HepG2 (cell line): ENCODE data around the gene ACSL3. TPM values are rescaled to one million over a fixed set of nuclear protein-coding genes. Genes with fewer than 3 reads are reported as not detected.
"Not testable (repeated sequence)": the region's sequence is repeated elsewhere in the genome, so short reads cannot be mapped to it uniquely, and the experiment has no call there.

ENCODE experiments used
- ATAC-seq: fragments of 200-7000 bp; cut with Tn5 transposase; 3 replicates; pipeline ENCODE4 v1.9.1; 2020; ENCODE audit warnings: mild to moderate bottlenecking, moderate library complexity
- BruUV-seq: library from RNA; stranded (reverse); fragments of 400-500 nt; replicated peaks from 2 replicates; lab custom pipeline; 2021; lab: Mats Ljungman, UMichigan
- CTCF ChIA-PET: fragments of 300-600 bp; formaldehyde crosslinking; extraction: SDS; loops from one replicate; lab custom pipeline; 2021; ENCODE audit warnings: low total read pairs, inconsistent platforms, low intra/inter-chr PET ratio; lab: Yijun Ruan, JAX
- POLR2A ChIA-PET: fragments of 350-600 bp; sonication (Branson Sonifier 250); formaldehyde crosslinking; loops from one replicate; lab custom pipeline; 2020; ENCODE audit warnings: antibody characterized with exemption, inconsistent platforms; lab: Yijun Ruan, JAX
- DNase-seq: peaks from one replicate; pipeline ENCODE4 v3.0.0-alpha.2; 2015; ENCODE audit warnings: low spot score
- FAIRE-seq: peaks from 3 replicates; lab custom pipeline; 2011; peaks lifted over from hg19 to GRCh38; lab: Jason Lieb, UNC
- H2AFZ ChIP-seq: one replicate; pipeline ENCODE4 v1.6.1; 2011; ENCODE audit warnings: low read length, inconsistent platforms
- H3K27ac ChIP-seq: fragments of 300-600 bp; 3 replicates; pipeline ENCODE4 v1.8.0; 2011; ENCODE audit warnings: mixed run types, mild to moderate bottlenecking, mixed read lengths, low read length, inconsistent platforms; ENCODE audit not compliant: insufficient read depth; ENCODE audit errors: extremely low read length
- H3K27me3 ChIP-seq, 2 experiments: fragments of 200-600 bp in 1 of 2; 2 replicates in 1 of 2; 3 replicates in 1 of 2; pipeline versions ENCODE4 v1.6.0 to v1.8.0; 2011; ENCODE audit warnings: low read length in 2 of 2, mild to moderate bottlenecking in 2 of 2, moderate library complexity in 2 of 2, inconsistent platforms in 1 of 2; ENCODE audit not compliant: insufficient read depth in 2 of 2, control insufficient read depth in 1 of 2
- H3K36me3 ChIP-seq, 2 experiments: fragments of 200-600 bp in 1 of 2; replicated peaks in 1 of 2; 2 replicates in 1 of 2; 3 replicates in 1 of 2; pipeline versions ENCODE4 v1.5.1 to v1.8.0; 2011; ENCODE audit warnings: low read length in 2 of 2, inconsistent platforms in 1 of 2; ENCODE audit not compliant: insufficient read depth in 2 of 2, control insufficient read depth in 1 of 2
- H3K4me1 ChIP-seq: 2 replicates; pipeline ENCODE4 v1.5.1; 2012; ENCODE audit warnings: low read length, inconsistent platforms; ENCODE audit not compliant: insufficient read depth
- H3K4me2 ChIP-seq: 2 replicates; pipeline ENCODE4 v1.6.0; 2011; ENCODE audit warnings: low read depth, low read length, inconsistent platforms
- H3K4me3 ChIP-seq, 3 experiments: fragments of 200-600 bp in 1 of 3; sonication (generic), shearing (Covaris generic) in 1 of 3; replicated peaks in 1 of 3; 2 replicates each; pipeline ENCODE4 v1.5.1; 2011 to 2016; ENCODE audit warnings: low read length in 3 of 3, inconsistent platforms in 2 of 3, low read depth in 2 of 3, mild to moderate bottlenecking in 2 of 3, control low read depth in 1 of 3, mixed read lengths in 1 of 3; ENCODE audit not compliant: insufficient read depth in 1 of 3
- H3K79me2 ChIP-seq: one replicate; pipeline ENCODE4 v1.6.1; 2011; ENCODE audit warnings: low read length, inconsistent platforms; ENCODE audit not compliant: insufficient read depth
- H3K9ac ChIP-seq: 2 replicates; pipeline ENCODE4 v1.6.0; 2011; ENCODE audit warnings: mild to moderate bottlenecking, low read depth, low read length, inconsistent platforms; ENCODE audit not compliant: insufficient read depth
- H3K9me3 ChIP-seq: 2 replicates; pipeline ENCODE4 v1.5.1; 2012; ENCODE audit warnings: mild to moderate bottlenecking, low read length
- H4K20me1 ChIP-seq: 2 replicates; pipeline ENCODE4 v1.6.0; 2011; ENCODE audit warnings: inconsistent platforms, mild to moderate bottlenecking, low read length, moderate library complexity; ENCODE audit not compliant: insufficient read depth
- BCL3 ChIP-seq: sonication (generic); formaldehyde crosslinking; IDR thresholded peaks from 2 replicates; pipeline ENCODE4 v1.5.1; 2020; ENCODE audit warnings: mild to moderate bottlenecking, missing genetic modification reagents, moderate library complexity
- GMEB1 ChIP-seq: sonication (generic); formaldehyde crosslinking; IDR thresholded peaks from 2 replicates; pipeline ENCODE4 v1.5.1; 2020; ENCODE audit warnings: missing genetic modification reagents, mild to moderate bottlenecking, borderline replicate concordance
- MAFF ChIP-seq: IDR thresholded peaks from 2 replicates; pipeline ENCODE4 v1.6.1; 2011; ENCODE audit warnings: low read depth, low read length, improper control_type of control experiment
- MAFK ChIP-seq, 2 experiments: IDR thresholded peaks in 1 of 2; conservative IDR thresholded peaks in 1 of 2; 2 replicates each; pipeline ENCODE4 v1.6.1; 2011; ENCODE audit warnings: improper control_type of control experiment in 2 of 2, low read length in 2 of 2
- WGBS: methylation state at CpG from one replicate; pipeline ENCODE4 v1.1.6; 2017; ENCODE audit warnings: low lambda C conversion rate; 5-methylcytosine and 5-hydroxymethylcytosine counted together
- in situ Hi-C: cut with HindIII; loops from 2 replicates; pipeline ENCODE4 v1.10.0; 2017; ENCODE audit warnings: low pct_unique_long_range_greater_than_20kb; ENCODE audit not compliant: extremely low pct_ligation_motif_present
- intact Hi-C: fragments of 100-400 bp; cut with micrococcal nuclease; formaldehyde crosslinking; loops from one replicate; pipeline ENCODE4 v1.10.0; 2022; ENCODE audit not compliant: unreplicated experiment
- polyA plus RNA-seq, 8 experiments: library from polyadenylated mRNA; depleted of rRNA in 3 of 8; stranded (reverse) in 7 of 8; unstranded in 1 of 8; fragments of >200 nt; fragmentation: Illumina TruSeq in 4 of 8; extraction: Trizol in 4 of 8; gene quantifications; 2 replicates each; pipeline versions ENCODE4 v1.2.1 to v1.2.3, GENCODE V29; 2011 to 2016; ENCODE audit warnings: low read depth in 4 of 8, missing spikeins in 1 of 8, mixed read lengths in 1 of 8; ENCODE audit not compliant: insufficient read depth in 1 of 8
- total RNA-seq, 5 experiments: library from RNA; depleted of rRNA; stranded (reverse); fragments of >200 nt; fragmentation: Illumina TruSeq; extraction: Trizol; gene quantifications; 2 replicates each; pipeline ENCODE4 v1.2.3, GENCODE V29; 2016; ENCODE audit warnings: low read depth in 1 of 5

The ACSL3 gene
- total and polyA plus RNA-seq, 2 of the 13 experiments (the other 11 are each of a cell fraction or from before 2014, with no cell fraction given), result 305 to 365 TPM

DNA sequence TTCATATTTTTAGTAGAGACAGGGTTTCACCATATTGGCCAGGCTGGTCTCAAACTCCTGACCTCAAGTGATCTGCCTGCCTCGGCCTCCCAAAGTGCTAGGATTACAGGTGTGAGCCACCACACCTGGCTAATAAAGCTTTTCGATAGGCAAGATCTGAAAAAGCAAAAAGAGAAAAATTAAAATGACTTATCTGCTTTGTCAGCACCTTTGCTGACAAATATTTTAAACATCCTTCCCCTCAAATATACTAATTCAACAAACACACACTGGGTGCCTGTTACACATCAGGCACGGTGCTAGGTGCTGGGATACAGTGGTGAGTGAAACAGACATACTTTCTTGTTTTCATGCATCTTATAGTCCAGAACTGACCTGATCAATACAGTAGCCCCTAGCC is 15.5 kb upstream of the ACSL3 start:
- TF ChIP-seq MAFF (peak; percentile 84), MAFK (conservative IDR thresholded peaks at IDR 0.05 in 1 of 2, IDR thresholded peaks at IDR 0.05 in 1 of 2; ENCODE audit: low read length in 2 of 2) (peak; percentile 79 to 88)
- FAIRE-seq, result not testable (repeated sequence)

DNA sequence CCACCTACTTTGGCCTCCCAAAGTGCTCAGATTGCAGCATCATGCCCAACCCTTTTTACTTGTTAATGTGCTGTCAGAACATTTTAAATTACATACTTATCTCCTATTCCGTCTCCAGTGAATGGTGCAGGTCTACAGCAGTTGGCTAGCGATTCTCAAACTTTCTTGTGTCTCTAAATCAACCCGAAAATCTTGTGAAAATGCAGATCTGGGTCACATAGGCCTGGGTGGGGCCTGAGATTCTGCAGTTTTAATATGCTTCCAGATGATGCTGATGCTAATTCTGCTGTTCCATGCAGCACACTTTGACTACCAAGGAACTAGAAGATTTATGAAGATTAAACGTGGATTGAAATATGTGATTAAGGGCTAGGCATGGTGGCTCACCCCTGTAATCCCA is 14.8 kb upstream of the ACSL3 start:
- H3K36me3 ChIP-seq, result no peaks in the 10 kb centered on the region
- in situ Hi-C loops (no loop called here), intact Hi-C loops (no loop called here)
- ChIA-PET CTCF (no interaction called here), POLR2A (interaction anchor here (1.4 kb wide), 1 partner anchor 14 kb away, joined by 3 read pairs; no protein-coding TSS in a partner anchor)
- no peak for ATAC-seq
- no peaks in the 10 kb centered on the region for H3K79me2 ChIP-seq
- H2AFZ ChIP-seq, result no peak overlapping the region
- no peaks in the 10 kb centered on the region for H3K27me3 ChIP-seq
- H3K4me1 ChIP-seq, result peaks cover 38% of the 10 kb centered on the region
- H4K20me1 ChIP-seq, result no peaks in the 10 kb centered on the region
- no TSS peak for BruUV-seq
- H3K9ac ChIP-seq, result no peak overlapping the region
- no peak overlapping the region for H3K4me3 ChIP-seq
- no peaks in the 10 kb centered on the region for H3K9me3 ChIP-seq
- WGBS, result 70% methylated on average over 4 of the region's 4 CpGs
- no peak overlapping the region for H3K4me2 ChIP-seq
- no peak for TF ChIP-seq BCL3 (CRISPR knock-in tag)
- TF ChIP-seq GMEB1, result no peak
- FAIRE-seq, result no peak
- no peak overlapping the region for H3K27ac ChIP-seq
- DNase-seq, result no peak

More for the DNA sequence above, 15.5 kb upstream of the ACSL3 start:
- H3K27me3 ChIP-seq, H2AFZ ChIP-seq, H3K4me2 ChIP-seq, in situ Hi-C loops, CTCF ChIA-PET, H3K9ac ChIP-seq, H3K9me3 ChIP-seq, BruUV-seq, H3K4me3 ChIP-seq, intact Hi-C loops, H3K79me2 ChIP-seq, POLR2A ChIA-PET, H3K36me3 ChIP-seq, H4K20me1 ChIP-seq, H3K27ac ChIP-seq, DNase-seq, ATAC-seq: not testable (repeated sequence)
- 91% methylated on average over 3 of the region's 3 CpGs for WGBS
- H3K4me1 ChIP-seq, result peaks cover 40% of the 10 kb centered on the region

DNA sequence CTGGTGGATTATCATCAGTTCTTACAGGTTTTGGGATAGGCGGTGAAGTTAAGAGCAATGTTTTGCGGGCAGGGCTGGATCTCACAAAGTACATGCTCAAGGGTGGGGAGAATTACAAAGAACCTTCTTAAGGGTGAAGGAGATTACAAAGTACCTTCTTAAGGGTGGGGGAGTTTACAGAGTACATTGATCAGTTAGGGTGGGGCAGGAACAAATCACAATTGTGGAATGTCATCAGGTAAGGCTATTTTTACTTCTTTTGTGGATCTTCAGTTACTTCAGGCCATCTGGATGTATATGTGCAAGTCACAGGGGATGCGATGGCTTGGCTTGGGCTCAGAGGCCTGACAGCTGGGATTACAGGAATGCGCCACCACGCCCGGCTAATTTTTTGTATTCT is 12.8 kb upstream of the ACSL3 start:
- H3K9ac ChIP-seq, intact Hi-C loops, H3K27ac ChIP-seq, H3K27me3 ChIP-seq, H4K20me1 ChIP-seq, H3K36me3 ChIP-seq, ATAC-seq, FAIRE-seq, H2AFZ ChIP-seq, CTCF ChIA-PET, POLR2A ChIA-PET, BruUV-seq, H3K4me3 ChIP-seq, DNase-seq, H3K79me2 ChIP-seq, H3K4me2 ChIP-seq, in situ Hi-C loops, H3K9me3 ChIP-seq: not testable (repeated sequence)
- 98% methylated on average over 6 of the region's 6 CpGs for WGBS
- H3K4me1 ChIP-seq, result peaks cover 18% of the 10 kb centered on the region
